Transverse colon (tissue), 4 donors: ENCODE data around the gene PFDN5. TPM values are rescaled to one million over a fixed set of nuclear protein-coding genes. Genes with fewer than 3 reads are reported as not detected.
A peak's percentile ranks its signal among the peaks of the same experiment; 100 is the strongest.

Source experiments
- DNase-seq: peaks from one replicate; pipeline ENCODE4 v3.0.0-alpha.2; 2019
- H3K27ac ChIP-seq, 4 donors: fragments of 200-600 bp; sonication (generic); 2 replicates each; pipeline ENCODE4 v1.5.1; 2016 to 2018; ENCODE audit warnings: inconsistent platforms in 4 of 4
- H3K27me3 ChIP-seq: fragments of 200-600 bp; sonication (generic); 2 replicates; pipeline ENCODE4 v1.5.1; 2017; ENCODE audit warnings: inconsistent platforms
- H3K36me3 ChIP-seq, 4 donors: fragments of 200-600 bp; sonication (generic); 2 replicates each; pipeline ENCODE4 v1.5.1; 2017 to 2019; ENCODE audit warnings: inconsistent platforms in 4 of 4
- H3K4me1 ChIP-seq, 4 donors: fragments of 200-600 bp; sonication (generic); 2 replicates each; pipeline ENCODE4 v1.5.1; 2017 to 2020; ENCODE audit warnings: inconsistent platforms in 4 of 4
- H3K4me3 ChIP-seq, 4 donors: fragments of 200-600 bp; sonication (generic); 1 replicate in 1 of 4; 2 replicates in 3 of 4; pipeline versions ENCODE4 v1.5.1 to v1.6.1; 2017 to 2019; ENCODE audit warnings: inconsistent platforms in 4 of 4
- H3K9me3 ChIP-seq, 2 donors: fragments of 200-600 bp; sonication (generic); 2 replicates each; pipeline ENCODE4 v1.5.1; 2017 to 2019; ENCODE audit warnings: inconsistent platforms in 2 of 2
- EP300 ChIP-seq: sonication (generic); formaldehyde crosslinking; IDR thresholded peaks from one replicate; pipeline ENCODE4 v1.6.1; 2017; ENCODE audit warnings: antibody characterized with exemption, low read depth
- POLR2A ChIP-seq: fragments of 450-650 bp; IDR thresholded peaks from one replicate; pipeline ENCODE4 v1.6.1; 2016; ENCODE audit warnings: antibody characterized with exemption, mild to moderate bottlenecking, moderate library complexity
- POLR2AphosphoS5 ChIP-seq, 3 donors: sonication (generic); formaldehyde crosslinking; IDR thresholded peaks; one replicate each; pipeline ENCODE4 v1.6.1; 2016; ENCODE audit warnings: antibody characterized with exemption in 3 of 3
- whole genome bisulfite sequencing, 2 donors: methylation state at CpG; one replicate each; pipeline ENCODE4 v1.1.5; 2018; ENCODE audit warnings: low coverage in 1 of 2; 5-methylcytosine and 5-hydroxymethylcytosine counted together
- in situ Hi-C, 4 donors: fragments of 200-750 bp; cut with MboI; loops; one replicate each; pipeline versions ENCODE4 v1.15.0 to v1.15.1; 2017; ENCODE audit warnings: low sequenced_read_pairs in 3 of 4, low pct_ligation_motif_present in 1 of 4, low pct_unique_long_range_greater_than_20kb in 1 of 4
- intact Hi-C: fragments of 100-400 bp; cut with DNase I; formaldehyde crosslinking; loops from one replicate; pipeline ENCODE4 v1.15.1; 2023; ENCODE audit warnings: low total_unique reads
- total RNA-seq, 4 donors: library from RNA; depleted of rRNA; stranded (reverse); fragments of >200 nt; gene quantifications; one replicate each; pipeline ENCODE4 v1.1.0, GENCODE V29; 2016
- TF ChIP-seq, protein P1 (sequence below), 5 experiments: fragments of 200-600 bp in 3 of 5; fragments of 450-650 bp in 2 of 5; sonication (generic) in 3 of 5; IDR thresholded peaks; 1 replicate in 2 of 5; 2 replicates in 3 of 5; pipeline ENCODE4 v1.5.1; 2016 to 2017; ENCODE audit warnings: antibody characterized with exemption in 5 of 5, inconsistent platforms in 3 of 5, mild to moderate bottlenecking in 2 of 5, moderate library complexity in 1 of 5

The PFDN5 gene
- total RNA-seq, 4 donors from 2014 or later, result 244 to 451 (median 381) TPM

- Histone ChIP-seq H3K36me3 (no peaks in the 10 kb centered on the region), H3K9me3 (no peaks in the 10 kb centered on the region), H3K4me3 (peak overlapping the region in 3 of 4 donors; percentile 56 to 67 (median 59)), H3K27ac (peak overlapping the region; percentile 80 to 89 (median 86)), H3K27me3 (no peaks in the 10 kb centered on the region), H3K4me1 (peaks cover 0 to 13% (median 5%) of the 10 kb centered on the region in 4 donors)
- DNase-seq, result no peak
- TF ChIP-seq POLR2AphosphoS5 (IDR thresholded peaks at IDR 0.05) (no peak), POLR2A (no peak), EP300 (no peak)
- TF ChIP-seq, protein P1, sequence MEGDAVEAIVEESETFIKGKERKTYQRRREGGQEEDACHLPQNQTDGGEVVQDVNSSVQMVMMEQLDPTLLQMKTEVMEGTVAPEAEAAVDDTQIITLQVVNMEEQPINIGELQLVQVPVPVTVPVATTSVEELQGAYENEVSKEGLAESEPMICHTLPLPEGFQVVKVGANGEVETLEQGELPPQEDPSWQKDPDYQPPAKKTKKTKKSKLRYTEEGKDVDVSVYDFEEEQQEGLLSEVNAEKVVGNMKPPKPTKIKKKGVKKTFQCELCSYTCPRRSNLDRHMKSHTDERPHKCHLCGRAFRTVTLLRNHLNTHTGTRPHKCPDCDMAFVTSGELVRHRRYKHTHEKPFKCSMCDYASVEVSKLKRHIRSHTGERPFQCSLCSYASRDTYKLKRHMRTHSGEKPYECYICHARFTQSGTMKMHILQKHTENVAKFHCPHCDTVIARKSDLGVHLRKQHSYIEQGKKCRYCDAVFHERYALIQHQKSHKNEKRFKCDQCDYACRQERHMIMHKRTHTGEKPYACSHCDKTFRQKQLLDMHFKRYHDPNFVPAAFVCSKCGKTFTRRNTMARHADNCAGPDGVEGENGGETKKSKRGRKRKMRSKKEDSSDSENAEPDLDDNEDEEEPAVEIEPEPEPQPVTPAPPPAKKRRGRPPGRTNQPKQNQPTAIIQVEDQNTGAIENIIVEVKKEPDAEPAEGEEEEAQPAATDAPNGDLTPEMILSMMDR (IDR thresholded peaks at IDR 0.05), result no peak
- in situ Hi-C loops, result loop anchor here in 2 of 4 donors (5.0 to 10.0 kb wide), 2 partner anchors 68 to 160 kb away; partner anchors contain the start of genes NPFF (in 1 of the 2) and TARBP2 (in 1 of the 2)
- 4% methylated on average over 7 of the region's 19 CpGs; no CpG with 5 or more reads in 1 of the 2 donors for WGBS, 2 donors
- intact Hi-C loops, result loop anchor here (1.0 to 10.0 kb wide), 2 partner anchors 19 to 160 kb away; partner anchors contain the start of genes NPFF and TARBP2
Measured at GRCh38 chr12:53344487-53344823, 49.1 kb downstream of the PFDN5 start.

GRCh38 chr12:53344824-53345485 lies 49.6 kb downstream of the PFDN5 start:
- 0 to 1% methylated on average over 4 to 34 of the region's 50 CpGs for WGBS, 2 donors
- Histone ChIP-seq H3K36me3 (no peaks in the 10 kb centered on the region), H3K27ac (peak overlapping the region; percentile 80 to 89 (median 86)), H3K9me3 (no peaks in the 10 kb centered on the region), H3K4me1 (peaks cover 0 to 13% (median 5%) of the 10 kb centered on the region in 4 donors), H3K27me3 (no peaks in the 10 kb centered on the region), H3K4me3 (peak overlapping the region; percentile 56 to 67 (median 59))
- TF ChIP-seq EP300 (no peak), POLR2A (peak; percentile 21), POLR2AphosphoS5 (IDR thresholded peaks at IDR 0.05) (peak; percentile 35 to 64 (median 49))
- TF ChIP-seq, protein P1 (IDR thresholded peaks at IDR 0.05), result peak; percentile 63 to 80 (median 72)
- intact Hi-C loops (loop anchor here (1.0 to 10.0 kb wide), 2 partner anchors 20 to 160 kb away; partner anchors contain the start of genes NPFF and TARBP2), in situ Hi-C loops (loop anchor here in 2 of 4 donors (5.0 to 10.0 kb wide), 2 partner anchors 67 to 160 kb away; partner anchors contain the start of genes NPFF (in 1 of the 2) and TARBP2 (in 1 of the 2))
- DNase-seq, result peak; percentile 78

DNA sequence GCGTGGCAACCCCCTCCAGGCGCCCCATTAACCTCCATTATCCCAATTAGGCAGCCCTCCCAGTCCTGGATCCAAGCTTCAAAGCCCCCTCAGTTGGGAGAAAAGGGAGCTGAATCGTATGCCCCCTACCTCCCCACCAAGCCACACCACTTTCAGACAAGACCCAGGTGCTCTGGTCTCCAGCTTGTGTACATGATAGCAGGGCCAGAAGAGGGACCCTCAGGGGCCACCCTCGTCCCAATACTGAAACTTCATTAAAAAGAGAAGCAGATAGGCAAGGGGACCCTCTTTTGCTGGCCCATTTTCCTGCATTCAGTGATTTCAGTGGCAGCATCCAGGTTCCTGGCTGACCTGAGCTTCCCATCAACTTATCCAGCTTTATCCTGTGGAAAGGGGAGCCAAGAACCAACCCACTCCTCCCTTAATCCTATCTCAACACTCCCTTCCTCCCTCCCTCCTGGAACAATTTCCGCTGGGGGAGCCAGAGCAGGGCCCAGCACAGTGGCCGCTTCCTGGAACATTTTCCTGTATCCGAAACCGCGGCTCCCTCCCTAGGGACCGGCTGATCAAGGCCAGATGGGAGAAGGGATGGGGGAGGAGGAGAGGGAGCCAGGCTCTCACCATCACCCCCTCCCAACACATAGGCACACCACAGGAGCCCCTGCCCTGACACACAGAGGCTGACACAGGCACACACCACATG lies 50.3 kb downstream of the PFDN5 start:
- no peak for DNase-seq
- WGBS, 2 donors, result 39 to 80% methylated on average over 1 to 10 of the region's 10 CpGs
- Histone ChIP-seq H3K4me1 (peaks cover 0 to 13% (median 5%) of the 10 kb centered on the region in 4 donors), H3K9me3 (no peaks in the 10 kb centered on the region), H3K36me3 (no peaks in the 10 kb centered on the region), H3K27me3 (no peaks in the 10 kb centered on the region), H3K4me3 (peak overlapping the region in 2 of 4 donors; percentile 59 to 67), H3K27ac (peak overlapping the region; percentile 80 to 89 (median 86))
- in situ Hi-C loops, result loop anchor here in 1 of 4 donors (10.0 kb wide), 1 partner anchor 159 kb away; the partner anchor contains the start of genes NPFF and TARBP2
- no peak for TF ChIP-seq POLR2A
- TF ChIP-seq, protein P1 (IDR thresholded peaks at IDR 0.05), result no peak
- TF ChIP-seq POLR2AphosphoS5 (IDR thresholded peaks at IDR 0.05), result no peak
- TF ChIP-seq EP300, result no peak
- intact Hi-C loops, result loop anchor here (10.0 kb wide), 1 partner anchor 159 kb away; the partner anchor contains the start of genes NPFF and TARBP2

DNA sequence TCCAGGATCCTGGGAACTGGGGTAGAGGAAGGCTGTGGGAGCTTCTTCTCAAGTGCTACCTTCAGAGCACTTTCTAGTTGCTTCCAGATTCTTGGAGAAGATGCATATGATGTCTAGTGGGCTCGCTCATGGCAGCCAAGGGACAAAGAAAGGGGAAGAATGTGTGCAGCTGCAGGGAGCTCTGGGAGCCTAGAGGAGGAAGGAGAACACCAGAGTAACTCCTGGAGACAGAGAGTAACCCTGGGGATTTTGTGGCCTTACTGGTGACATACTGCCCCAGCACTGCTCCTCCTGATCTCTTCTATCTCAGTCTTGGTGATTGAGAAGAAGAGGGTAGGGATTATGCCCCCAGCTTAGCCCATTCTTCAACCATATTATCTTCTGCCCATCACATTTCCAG lies 51.1 kb downstream of the PFDN5 start:
- H3K36me3 ChIP-seq, result no peaks in the 10 kb centered on the region
- H3K4me3 ChIP-seq, result no peak overlapping the region
- no peaks in the 10 kb centered on the region for H3K27me3 ChIP-seq
- WGBS, 2 donors, result 80% methylated on average over 1 of the region's 1 CpG; no CpG with 5 or more reads in 1 of the 2 donors
- in situ Hi-C loops, result loop anchor here in 1 of 4 donors (10.0 kb wide), 1 partner anchor 158 kb away; the partner anchor contains the start of genes NPFF and TARBP2
- no peaks in the 10 kb centered on the region for H3K9me3 ChIP-seq
- intact Hi-C loops, result loop anchor here (10.0 kb wide), 1 partner anchor 158 kb away; the partner anchor contains the start of genes NPFF and TARBP2
- H3K27ac ChIP-seq, result no peak overlapping the region
- TF ChIP-seq POLR2AphosphoS5 (IDR thresholded peaks at IDR 0.05), result no peak
- TF ChIP-seq, protein P1 (IDR thresholded peaks at IDR 0.05), result no peak
- TF ChIP-seq POLR2A, result no peak
- no peak for TF ChIP-seq EP300
- peaks cover 0 to 13% (median 5%) of the 10 kb centered on the region in 4 donors for H3K4me1 ChIP-seq
- DNase-seq, result no peak
